Fibroblast of pulmonary artery (primary cell): ENCODE results near the gene ZNF548.

Experiments
- DNase-seq: peaks from one replicate; pipeline ENCODE4 v3.0.0-alpha.2; 2010; ENCODE audit warnings: low read depth
- H3K4me3 ChIP-seq: replicated peaks from 2 replicates; pipeline ENCODE4 v1.5.1; 2011; ENCODE audit warnings: low read depth, mild to moderate bottlenecking, control low read depth, low read length, moderate library complexity
- TF ChIP-seq, protein P1 (sequence below): IDR thresholded peaks from 2 replicates; pipeline ENCODE4 v1.5.1; 2011; ENCODE audit warnings: mild to moderate bottlenecking, control low read depth, low read length, inconsistent platforms; ENCODE audit errors: missing control alignments

ZNF548 gene

DNA sequence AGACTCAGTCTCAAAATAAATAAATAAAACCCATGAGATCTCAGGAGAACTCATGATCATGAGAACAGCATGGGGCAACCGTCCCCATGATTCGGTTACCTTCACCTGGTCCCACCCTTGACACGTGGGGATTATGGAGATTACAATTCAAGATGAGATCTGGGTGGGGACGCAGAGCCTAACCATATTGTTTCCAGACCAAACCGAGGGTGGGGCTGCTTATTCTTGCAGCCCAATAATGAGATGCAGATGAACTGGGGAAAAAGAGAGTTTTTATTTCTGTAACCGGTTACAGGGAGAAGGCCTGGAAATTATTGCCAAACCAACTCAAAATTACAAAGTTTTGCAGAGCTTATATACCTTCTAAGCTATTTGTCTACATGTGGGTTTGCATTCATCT lies 13.5 kb upstream of the ZNF548 start:
- H3K4me3 ChIP-seq = no peak overlapping the region
- no peak for DNase-seq
- TF ChIP-seq, protein P1, sequence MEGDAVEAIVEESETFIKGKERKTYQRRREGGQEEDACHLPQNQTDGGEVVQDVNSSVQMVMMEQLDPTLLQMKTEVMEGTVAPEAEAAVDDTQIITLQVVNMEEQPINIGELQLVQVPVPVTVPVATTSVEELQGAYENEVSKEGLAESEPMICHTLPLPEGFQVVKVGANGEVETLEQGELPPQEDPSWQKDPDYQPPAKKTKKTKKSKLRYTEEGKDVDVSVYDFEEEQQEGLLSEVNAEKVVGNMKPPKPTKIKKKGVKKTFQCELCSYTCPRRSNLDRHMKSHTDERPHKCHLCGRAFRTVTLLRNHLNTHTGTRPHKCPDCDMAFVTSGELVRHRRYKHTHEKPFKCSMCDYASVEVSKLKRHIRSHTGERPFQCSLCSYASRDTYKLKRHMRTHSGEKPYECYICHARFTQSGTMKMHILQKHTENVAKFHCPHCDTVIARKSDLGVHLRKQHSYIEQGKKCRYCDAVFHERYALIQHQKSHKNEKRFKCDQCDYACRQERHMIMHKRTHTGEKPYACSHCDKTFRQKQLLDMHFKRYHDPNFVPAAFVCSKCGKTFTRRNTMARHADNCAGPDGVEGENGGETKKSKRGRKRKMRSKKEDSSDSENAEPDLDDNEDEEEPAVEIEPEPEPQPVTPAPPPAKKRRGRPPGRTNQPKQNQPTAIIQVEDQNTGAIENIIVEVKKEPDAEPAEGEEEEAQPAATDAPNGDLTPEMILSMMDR = no peak

- TF ChIP-seq, protein P1 = no peak
- no peak for DNase-seq
- no peak overlapping the region for H3K4me3 ChIP-seq
Observed at GRCh38 chr19:57377498-57378146, 12.0 kb upstream of the ZNF548 start.

DNA sequence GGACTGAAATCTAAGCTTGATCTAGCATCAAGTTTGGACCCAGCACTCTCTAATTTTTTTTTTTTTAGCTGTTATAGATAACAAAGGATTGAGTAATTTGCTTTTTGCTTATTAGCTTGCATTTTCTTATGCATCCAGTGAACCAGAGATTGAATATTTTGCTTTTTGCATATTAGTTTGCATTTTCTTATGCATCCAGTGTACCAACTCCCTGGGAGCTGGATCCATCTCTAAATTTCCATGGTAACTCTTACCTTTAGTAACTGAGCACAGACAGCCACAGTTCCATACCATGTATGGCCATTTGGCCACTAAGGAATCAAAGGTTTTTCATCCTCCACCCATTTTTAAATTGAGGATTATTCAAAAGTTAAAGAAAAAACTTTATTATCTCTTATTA lies 8.7 kb upstream of the ZNF548 start:
- TF ChIP-seq, protein P1 = no peak
- DNase-seq = no peak

DNA sequence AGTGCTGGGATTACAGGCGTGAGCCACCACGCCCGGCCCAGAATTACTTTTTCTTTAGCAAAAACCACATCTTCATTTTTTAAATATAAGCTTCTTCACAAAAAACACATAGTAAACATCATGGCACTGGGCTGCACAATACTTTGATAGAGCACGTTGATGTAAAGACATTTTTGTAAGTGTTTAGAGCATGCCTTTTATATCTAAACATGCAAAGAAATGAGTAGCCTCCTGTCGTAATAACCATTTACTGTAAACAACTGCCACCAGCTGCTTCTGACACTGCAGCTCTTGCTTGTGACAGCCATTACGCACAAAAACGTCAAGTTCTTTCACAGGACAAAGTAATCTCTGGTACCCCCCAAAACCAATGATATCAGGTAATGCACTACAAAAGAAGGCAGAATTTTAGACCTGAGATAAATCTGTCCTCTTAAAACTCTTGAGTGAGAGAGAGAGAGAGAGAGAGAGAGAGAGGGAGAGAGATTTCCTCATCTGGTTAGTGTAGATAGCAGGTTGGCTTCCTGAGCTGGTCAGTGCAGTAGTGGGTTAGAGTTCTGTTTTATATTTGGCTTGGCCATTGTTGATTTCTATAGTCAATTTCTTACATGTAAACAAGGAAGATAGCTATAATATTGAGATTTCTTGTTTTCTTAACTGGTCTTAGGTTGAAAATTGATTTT lies 6.7 kb upstream of the ZNF548 start:
- no peak overlapping the region for H3K4me3 ChIP-seq
- DNase-seq = no peak
- TF ChIP-seq, protein P1 = no peak

More for the DNA sequence above, 8.7 kb upstream of the ZNF548 start:
- no peak overlapping the region for H3K4me3 ChIP-seq

GRCh38 chr19:57389194-57389729 lies 392 bp upstream of the ZNF548 start:
- peak overlapping the region; percentile 98 for H3K4me3 ChIP-seq
- DNase-seq = no peak
- TF ChIP-seq, protein P1 = no peak

- no peak overlapping the region for H3K4me3 ChIP-seq
- DNase-seq = no peak
- TF ChIP-seq, protein P1 = no peak
Observed at GRCh38 chr19:57395710-57396109, 6.1 kb downstream of the ZNF548 start.
